HG02763 (cell line): ENCODE measurements around the gene PIGZ.

Experiments
- ATAC-seq: cut with Tn5 transposase; IDR thresholded peaks from one replicate; pipeline ENCODE4 v1.9.1; 2021; ENCODE audit warnings: mild to moderate bottlenecking, moderate library complexity; ENCODE audit not compliant: unreplicated experiment

PIGZ gene

DNA sequence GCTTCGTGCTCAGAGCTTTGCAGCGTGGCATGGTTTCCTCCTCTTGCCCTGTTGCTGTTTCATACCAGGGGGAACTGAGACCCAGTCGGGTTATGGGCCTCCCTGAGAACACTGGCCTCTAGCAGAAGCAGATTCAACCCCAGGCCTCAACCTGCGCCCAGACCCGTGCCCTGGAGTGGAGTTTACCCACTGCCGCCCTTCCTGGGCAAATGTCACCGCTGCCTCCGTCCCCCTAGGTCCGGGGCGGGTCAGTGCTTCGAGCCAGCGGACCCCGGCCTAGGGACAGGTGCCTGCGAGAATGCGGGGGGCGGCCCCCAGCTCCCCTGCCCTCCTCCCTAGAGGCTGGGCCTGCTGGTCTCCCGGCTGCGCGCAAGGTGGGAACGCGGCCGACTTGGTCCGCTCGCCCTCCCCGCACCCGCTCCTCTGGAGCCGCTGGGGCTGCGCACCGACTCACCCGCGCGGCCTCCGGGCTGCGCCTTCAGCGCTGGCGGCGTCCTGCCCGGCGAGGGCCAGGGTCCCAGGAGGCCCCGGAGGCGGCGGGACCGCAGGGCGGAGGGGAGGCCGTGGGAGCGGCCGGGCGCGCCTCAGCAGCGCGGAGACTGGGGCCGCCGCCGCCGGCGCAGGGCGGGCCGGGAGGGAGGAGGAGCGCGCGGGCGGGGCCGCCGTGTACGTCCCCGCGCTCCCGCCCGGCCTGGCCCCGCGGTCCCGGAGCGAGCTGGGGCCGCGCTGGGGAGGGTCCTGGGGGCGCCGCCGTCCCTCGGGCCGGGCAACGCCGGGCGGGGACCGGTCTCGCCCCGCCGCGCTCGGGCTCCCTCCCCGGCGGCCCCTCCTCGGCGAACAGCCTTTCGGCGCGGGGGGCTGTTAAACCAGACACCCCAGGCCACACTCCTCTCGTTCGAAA, at the start of gene PIGZ:
PIGZ (minus strand) TSS at position 601 of the 901 bp plus-strand sequence. CDS start 16,802 bp downstream, outside the sequence.
- ATAC-seq = peak; percentile 60

GRCh38 chr3:197017003-197017402, 48.4 kb upstream of the PIGZ start:
- ATAC-seq = no peak

GRCh38 chr3:197015790-197016736, 47.4 kb upstream of the PIGZ start:
- ATAC-seq = no peak

GRCh38 chr3:197014942-197015575, 46.4 kb upstream of the PIGZ start:
- ATAC-seq = no peak

- no peak for ATAC-seq
Measured at GRCh38 chr3:197014024-197014423, 45.4 kb upstream of the PIGZ start.

DNA sequence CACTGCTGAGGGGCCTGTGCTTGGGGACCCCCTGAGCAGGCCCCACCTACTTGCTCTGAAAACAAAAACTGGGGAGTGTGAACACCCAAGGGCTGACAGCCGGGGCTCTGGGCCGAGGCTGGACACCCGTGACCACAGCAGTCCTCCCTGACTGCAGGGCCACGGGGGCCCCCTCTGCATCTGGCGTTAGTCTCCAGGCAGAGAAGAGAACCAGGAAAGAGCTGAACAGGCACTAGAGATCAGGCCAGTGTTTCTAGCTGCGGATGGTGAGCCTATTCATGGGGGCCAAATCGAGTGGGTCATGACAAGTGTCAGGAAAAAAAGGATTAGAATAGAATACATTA, 43.9 kb upstream of the PIGZ start:
- ATAC-seq = no peak

GRCh38 chr3:197011780-197012539, 43.3 kb upstream of the PIGZ start:
- ATAC-seq = no peak

- no peak for ATAC-seq
Measured at GRCh38 chr3:197010556-197011351, 42.1 kb upstream of the PIGZ start.

DNA sequence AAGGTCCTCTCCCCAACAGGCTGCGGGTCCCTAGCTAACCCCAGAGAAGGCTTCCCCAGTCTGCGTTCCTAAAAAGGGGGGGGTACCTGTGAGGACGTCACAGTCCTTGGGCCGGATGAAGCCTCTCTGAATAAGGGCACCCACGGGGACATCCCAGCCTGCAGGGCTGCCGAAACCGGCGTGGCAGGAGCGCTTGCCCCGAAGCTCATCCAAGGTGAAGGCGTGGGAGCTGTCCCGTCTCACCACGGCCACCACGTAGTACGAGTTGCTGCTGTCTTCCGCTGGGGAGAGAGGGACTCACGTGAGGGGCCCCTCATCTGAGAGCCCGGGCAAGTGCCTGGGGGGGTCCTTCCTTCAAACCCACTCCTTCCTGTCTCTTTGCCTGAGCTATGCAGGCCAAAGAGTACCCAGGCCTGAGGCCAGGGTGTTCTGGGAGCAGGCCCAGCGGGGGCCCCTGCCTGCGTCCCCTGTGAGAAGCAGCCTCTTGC, 40.9 kb upstream of the PIGZ start:
- ATAC-seq = no peak

GRCh38 chr3:197008436-197009209, 40.0 kb upstream of the PIGZ start:
- ATAC-seq = no peak

DNA sequence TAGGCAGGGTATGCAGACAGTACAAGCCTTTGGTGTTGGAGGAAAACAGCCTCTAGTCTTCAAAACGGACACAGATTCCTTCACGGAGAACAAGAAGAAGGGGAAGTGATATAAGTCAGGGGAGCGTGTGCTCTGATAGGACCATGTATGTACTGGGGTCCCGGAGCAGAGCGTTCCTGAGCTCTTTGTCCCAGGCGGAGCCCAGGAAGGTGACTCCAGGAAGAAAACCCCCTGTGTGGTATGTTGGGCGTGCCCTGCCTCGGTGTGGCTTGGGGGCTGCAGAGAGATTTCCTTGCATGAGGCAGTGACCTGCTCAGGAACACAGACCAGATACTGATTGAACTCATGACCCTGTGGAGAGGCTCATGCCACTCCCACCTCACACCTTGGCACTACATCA, 39.3 kb upstream of the PIGZ start:
- no peak for ATAC-seq

DNA sequence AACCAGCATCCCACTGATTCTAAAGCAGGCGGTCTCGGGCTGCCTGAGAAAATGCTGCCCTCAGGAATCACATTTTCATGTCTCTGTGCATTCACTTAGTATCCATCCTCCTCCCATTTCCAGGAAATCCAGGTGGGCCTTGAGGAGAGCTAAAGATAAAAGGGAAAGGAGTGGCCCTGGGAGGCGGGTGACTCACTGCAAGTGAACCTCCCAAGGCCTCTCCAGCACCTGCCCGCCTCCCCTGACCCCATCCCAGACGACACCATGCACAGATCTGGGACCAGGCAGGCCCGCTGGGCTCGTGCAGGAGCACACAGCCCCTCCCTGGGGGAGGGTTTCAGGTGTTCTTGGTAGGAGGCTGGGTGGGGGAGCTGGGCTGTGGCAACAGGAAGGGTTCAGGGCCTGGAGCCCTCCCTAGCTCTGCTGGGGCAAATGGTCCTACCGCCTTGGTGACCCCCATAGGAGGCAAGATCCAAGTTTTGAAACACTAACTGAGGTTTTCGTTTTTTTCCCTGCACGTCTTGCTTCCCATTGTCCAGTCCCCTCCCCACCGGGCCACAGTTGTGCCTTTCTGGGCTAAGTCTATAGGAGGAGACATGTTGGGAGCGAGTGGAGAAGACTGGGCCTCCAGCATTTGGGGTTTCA, 38.8 kb upstream of the PIGZ start:
- no peak for ATAC-seq

DNA sequence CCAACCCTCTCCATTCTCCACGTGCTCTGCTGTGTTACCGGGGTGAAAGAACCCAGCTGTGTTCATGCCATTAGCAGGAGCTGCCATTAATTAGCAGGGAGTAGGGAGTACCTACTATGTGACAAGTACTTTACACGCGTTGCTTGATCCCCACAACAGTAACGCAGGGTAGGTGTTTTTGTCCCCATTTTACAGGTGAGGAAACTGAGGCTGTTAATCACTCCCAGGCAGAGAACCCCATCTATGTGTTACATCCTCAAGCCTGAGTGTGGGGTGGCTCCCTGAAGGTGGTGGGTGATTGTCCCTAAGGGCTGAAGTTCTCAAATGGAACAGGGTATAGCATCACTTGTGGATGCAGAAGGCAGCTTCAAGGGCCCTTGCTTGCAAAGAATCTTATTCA, 38.2 kb upstream of the PIGZ start:
- no peak for ATAC-seq

- no peak for ATAC-seq
Measured at GRCh38 chr3:197006446-197006845, 37.8 kb upstream of the PIGZ start.

GRCh38 chr3:197003461-197004385, 35.1 kb upstream of the PIGZ start:
- ATAC-seq = peak; percentile 7

- peak; percentile 75 for ATAC-seq
Measured at GRCh38 chr3:197002701-197003454, 34.2 kb upstream of the PIGZ start.
